GM19193 (cell line): ENCODE data around the gene RBBP4.

Experiments
- POLR2A ChIP-seq: IDR thresholded peaks from 4 replicates; pipeline ENCODE4 v1.6.1; 2011; ENCODE audit not compliant: insufficient read depth, insufficient read length; ENCODE audit errors: extremely low read depth

RBBP4 gene

GRCh38 chr1:32676945-32677344 is 25.9 kb downstream of the RBBP4 start:
- no peak for TF ChIP-seq POLR2A

GRCh38 chr1:32680642-32681041 is 29.6 kb downstream of the RBBP4 start:
- no peak for TF ChIP-seq POLR2A

DNA sequence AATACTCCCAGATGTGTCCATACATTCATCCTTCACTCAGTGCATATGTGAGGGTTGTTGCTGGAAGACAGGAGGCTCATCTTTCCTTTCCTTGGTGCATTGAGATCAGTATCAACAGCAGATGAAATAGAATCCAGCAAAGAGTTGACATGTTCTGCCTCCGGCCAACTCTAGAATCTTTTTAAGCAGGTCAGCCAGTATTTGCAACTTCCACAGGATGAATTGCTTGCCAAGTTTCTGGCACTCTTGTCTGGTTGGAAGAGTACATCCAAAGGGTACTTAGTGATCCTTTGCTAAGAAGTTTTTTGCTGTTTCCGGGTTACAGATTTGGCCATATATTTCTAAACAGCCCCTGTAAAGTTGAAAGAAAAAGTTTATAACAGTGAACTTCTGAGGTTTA is 30.5 kb downstream of the RBBP4 start:
- TF ChIP-seq POLR2A = no peak

DNA sequence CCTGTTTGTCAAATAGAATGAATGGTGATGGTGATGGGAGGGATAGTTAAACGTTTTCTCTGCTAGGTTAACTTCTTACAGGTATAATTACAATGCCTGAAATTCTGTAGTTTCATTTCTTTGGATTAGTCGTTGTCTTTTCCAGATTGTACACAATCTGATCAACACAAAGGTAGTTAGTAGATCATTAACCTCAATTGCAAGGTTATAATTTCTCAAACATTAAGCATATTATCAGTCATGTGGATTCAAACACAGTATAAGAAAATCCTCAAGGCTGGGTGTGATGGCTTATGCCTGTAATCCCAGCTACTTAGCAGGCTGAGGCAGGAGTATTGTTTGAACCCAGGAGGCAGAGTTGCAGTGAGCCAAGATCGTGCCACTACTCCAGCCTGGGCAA is 31.0 kb downstream of the RBBP4 start:
- no peak for TF ChIP-seq POLR2A

DNA sequence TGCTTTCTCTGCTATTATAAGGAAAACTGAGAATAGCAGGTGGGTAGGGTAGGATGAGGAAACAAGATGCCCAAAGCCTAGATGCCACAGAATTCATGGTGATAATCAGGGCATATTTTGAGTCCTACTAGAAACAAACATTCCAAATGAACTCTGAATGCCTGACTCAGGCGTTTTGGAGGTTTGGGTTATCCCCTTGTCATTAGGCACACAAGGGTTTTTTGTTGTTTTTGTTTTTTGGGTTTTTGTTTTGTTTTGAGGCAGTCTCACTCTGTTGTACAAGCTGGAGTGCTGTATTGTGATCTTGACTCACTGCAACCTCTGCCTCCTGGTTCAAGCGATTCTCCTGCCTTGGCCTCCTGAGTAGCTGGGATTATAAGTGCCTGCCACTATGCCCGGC is 32.4 kb downstream of the RBBP4 start:
- no peak for TF ChIP-seq POLR2A

GRCh38 chr1:32684167-32684811 is 33.3 kb downstream of the RBBP4 start:
- no peak for TF ChIP-seq POLR2A

DNA sequence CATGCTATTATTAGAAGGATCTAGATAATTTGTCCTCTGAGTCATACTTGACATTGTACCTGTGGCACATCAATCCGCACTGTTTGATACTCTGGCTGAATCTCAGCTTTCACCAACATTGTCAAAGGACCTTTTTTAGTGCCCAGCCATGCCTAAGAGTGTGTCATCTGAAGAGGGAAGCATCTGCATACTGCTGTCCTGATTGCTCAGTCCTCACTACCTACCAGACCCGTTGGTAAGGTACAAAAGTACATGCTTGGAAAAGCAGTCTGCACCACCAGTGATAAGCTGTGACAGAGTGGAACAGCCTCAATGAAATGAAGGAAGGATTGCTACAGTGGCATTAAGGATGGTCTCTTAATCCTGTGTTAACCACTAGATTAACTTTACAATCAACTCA is 34.5 kb downstream of the RBBP4 start:
- no peak for TF ChIP-seq POLR2A

GRCh38 chr1:32686387-32686786 is 35.4 kb downstream of the RBBP4 start:
- no peak for TF ChIP-seq POLR2A

DNA sequence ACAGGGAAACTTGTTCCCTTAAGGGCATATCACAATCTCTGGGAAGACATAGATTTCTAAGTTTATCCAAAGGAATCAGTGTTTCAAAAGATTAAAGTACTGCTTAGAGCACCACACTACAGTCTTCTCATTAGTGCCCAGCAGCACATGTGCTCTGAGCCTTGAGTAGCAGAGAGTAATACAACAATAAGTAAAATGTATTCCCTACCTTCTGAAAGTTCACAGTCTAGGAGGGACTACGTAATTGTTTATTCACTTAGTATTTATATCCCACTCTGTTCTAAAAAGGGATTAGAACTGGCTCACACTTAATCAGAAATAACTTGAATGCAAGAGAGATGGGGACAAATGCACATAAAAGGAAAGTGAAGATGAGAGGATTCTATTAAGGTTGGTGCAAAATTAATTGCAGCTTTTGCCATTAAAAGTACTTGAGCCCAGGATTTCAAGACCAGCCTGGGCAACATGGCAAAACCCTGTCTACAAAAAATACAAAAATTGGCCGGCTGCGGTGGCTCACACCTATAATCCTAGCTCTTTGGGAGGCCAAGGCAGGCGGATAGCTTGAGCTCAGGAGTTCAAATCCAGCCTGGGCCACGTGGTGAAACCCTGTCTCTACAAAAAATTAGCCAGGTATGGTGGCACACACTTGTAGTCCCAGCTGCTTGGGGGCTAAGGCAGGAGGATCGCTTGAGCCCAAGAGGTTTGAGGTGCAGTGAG is 42.6 kb downstream of the RBBP4 start:
- TF ChIP-seq POLR2A = no peak

GRCh38 chr1:32695098-32695904 is 44.3 kb downstream of the RBBP4 start:
- no peak for TF ChIP-seq POLR2A

DNA sequence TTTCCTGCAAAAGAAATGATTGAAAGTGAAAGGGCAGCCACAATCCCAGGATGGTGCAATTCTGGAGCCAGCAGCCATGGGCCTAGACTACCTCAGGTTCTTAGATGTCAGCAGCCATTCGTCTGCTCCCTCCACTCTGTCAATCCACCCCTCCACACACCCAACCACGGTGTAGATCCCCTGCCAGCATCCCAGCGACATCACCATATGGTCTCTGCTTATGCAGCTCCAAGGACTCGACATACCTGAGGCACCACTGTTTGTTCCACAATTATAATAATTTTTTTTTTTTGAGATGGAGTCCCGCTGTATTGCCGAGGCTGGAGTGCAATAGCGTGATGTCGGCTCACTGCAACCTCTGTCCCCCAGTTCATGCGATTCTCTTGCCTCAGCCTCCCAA is 45.0 kb downstream of the RBBP4 start:
- TF ChIP-seq POLR2A = no peak

DNA sequence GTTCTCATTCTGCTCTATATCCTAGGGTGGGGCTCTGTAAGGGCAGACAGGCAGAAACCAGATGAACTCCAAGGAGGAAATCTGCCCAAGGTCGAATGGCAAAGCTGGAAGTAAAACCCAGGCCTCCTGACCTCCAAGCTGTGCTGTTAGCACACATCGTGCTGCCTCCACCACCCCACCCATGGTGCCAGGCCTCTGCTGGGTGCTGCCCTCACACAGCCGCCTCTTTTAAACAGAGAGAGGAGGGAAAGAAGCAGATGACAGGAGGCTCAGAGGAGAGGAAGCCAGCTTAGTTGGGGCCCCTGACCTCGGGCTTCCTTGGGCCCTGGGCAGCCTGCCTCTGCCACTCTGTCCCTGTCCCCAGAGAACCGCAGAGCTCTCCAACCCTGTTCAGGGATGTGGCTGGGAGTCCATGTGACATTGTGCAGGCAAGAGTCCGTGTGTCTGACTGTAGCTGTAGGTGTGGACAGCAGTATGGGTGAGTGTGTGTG is 50.5 kb downstream of the RBBP4 start:
- no peak for TF ChIP-seq POLR2A

GRCh38 chr1:32701951-32702598 is 51.1 kb downstream of the RBBP4 start:
- TF ChIP-seq POLR2A = no peak

GRCh38 chr1:32702599-32703478 is 51.8 kb downstream of the RBBP4 start, which contains the start of gene SYNC:
Gene SYNC, minus strand, starts transcription at chr1:32702770. Its CDS starts 110 bp downstream, at chr1:32702660.
- TF ChIP-seq POLR2A = no peak

GRCh38 chr1:32703479-32704291 is 52.7 kb downstream of the RBBP4 start:
- TF ChIP-seq POLR2A = no peak
